ENCODE results near the gene SEMA4B. TPM values are rescaled to one million over a fixed set of nuclear protein-coding genes. Genes with fewer than 3 reads are reported as not detected.

Gene SEMA4B
- total RNA-seq, 1 experiment from 2014 or later = 32.5 TPM

- Histone ChIP-seq H4K91ac (ENCODE audit: insufficient read length, low read depth, low read length) (no peak overlapping the region), H3K18ac (ENCODE audit: insufficient read length, low read depth, low read length) (no peak overlapping the region), H3K9ac (ENCODE audit: extremely low read depth, insufficient read length, low read length) (no peak overlapping the region), H3K27me3 (ENCODE audit: insufficient read depth, low read length) (no peaks in the 10 kb centered on the region), H2BK15ac (ENCODE audit: low read depth, low read length) (no peak overlapping the region), H2BK120ac (ENCODE audit: low read depth, low read length, poor library complexity, severe bottlenecking) (no peak overlapping the region), H3K4me1 (ENCODE audit: insufficient read depth, low read length) (no peaks in the 10 kb centered on the region), H3K79me1 (ENCODE audit: insufficient read depth, low read depth, low read length, poor library complexity, severe bottlenecking) (no peaks in the 10 kb centered on the region), H3K56ac (ENCODE audit: insufficient read length, low read depth, low read length) (no peak overlapping the region), H2AK5ac (ENCODE audit: insufficient read length, low read length) (no peak overlapping the region), H3K4ac (ENCODE audit: low read depth, low read length) (no peak overlapping the region), H2BK5ac (ENCODE audit: insufficient read length, low read length) (no peak overlapping the region), H4K8ac (replicated peaks; ENCODE audit: insufficient read length, low read depth, low read length) (no peak overlapping the region), H3K27ac (ENCODE audit: insufficient read length, low read depth, low read length) (no peak overlapping the region), H3K9me3 (ENCODE audit: control insufficient read depth, low read depth, low read length) (no peaks in the 10 kb centered on the region), H3K23me2 (ENCODE audit: insufficient read length, low read depth, low read length, poor library complexity, severe bottlenecking) (no peaks in the 10 kb centered on the region), H3K79me2 (ENCODE audit: insufficient read depth, low read length) (no peaks in the 10 kb centered on the region), H4K5ac (ENCODE audit: insufficient read length, low read depth, low read length) (no peak overlapping the region), H3K23ac (ENCODE audit: insufficient read length, low read depth, low read length) (no peak overlapping the region), H2BK12ac (ENCODE audit: insufficient read length, low read depth, low read length) (no peak overlapping the region), H3K14ac (ENCODE audit: insufficient read depth, low read length) (no peak overlapping the region), H3T11ph (ENCODE audit: low read length) (no peak overlapping the region), H2BK20ac (ENCODE audit: low read depth, low read length, poor library complexity, severe bottlenecking) (no peak overlapping the region), H2AFZ (ENCODE audit: low read length) (no peak overlapping the region), H4K20me1 (ENCODE audit: control insufficient read depth, insufficient read depth, insufficient read length) (no peaks in the 10 kb centered on the region), H3K4me2 (ENCODE audit: insufficient read depth, insufficient read length, low read length) (no peak overlapping the region)
- Mint-ChIP-seq H3K9me3 (peaks cover 0 to 2% of the 10 kb centered on the region in 2 experiments; a peak in 1 of 5 replicates), H3K27ac (no peak overlapping the region; a peak in 1 of 7 replicates), H3K4me1 (peaks cover 10 to 13% of the 10 kb centered on the region in 2 experiments), H3K4me3 (no peak overlapping the region), H3K27me3 (ENCODE audit: low read depth) (no peaks in the 10 kb centered on the region; the same call in 1 of the 2 replicates), H3K36me3 (ENCODE audit: insufficient read depth in 1 of 3, low read depth in 3 of 3) (0 out of 7 replicates have a peak, but pooled peaks cover 0 to 3% (median 0%) of the 10 kb centered on the region in 3 experiments)
- no CpG with 5 or more reads among the region's 4 CpGs for WGBS (ENCODE audit: extremely low coverage, insufficient read length, low lambda C conversion rate)
- TF ChIP-seq CTCF (conservative IDR thresholded peaks at IDR 0.05) = no peak
- DNase-seq = no peak
Observed at GRCh38 chr15:90167121-90167520, 34.0 kb upstream of the SEMA4B start.

Data from H9 (cell line).